Naive thymus-derived CD4-positive, alpha-beta T cell (primary cell): ENCODE data around the gene SLC13A3. TPM values are rescaled to one million over a fixed set of nuclear protein-coding genes. Genes with fewer than 3 reads are reported as not detected.

Source experiments
- ATAC-seq: fragments of 150-1000 bp; cut with Tn5 transposase; 2 replicates; pipeline ENCODE4 v1.10.0; 2021; ENCODE audit warnings: mild to moderate bottlenecking, moderate library complexity
- CTCF ChIA-PET: fragments of 350-600 bp; sonication (Branson Sonifier 250); formaldehyde crosslinking; loops from one replicate; lab custom pipeline; 2021; ENCODE audit warnings: antibody characterized with exemption; lab: Charles Lee
- POLR2A ChIA-PET: fragments of 350-600 bp; sonication (Branson Sonifier 250); formaldehyde crosslinking; loops from one replicate; lab custom pipeline; 2021; ENCODE audit warnings: antibody characterized with exemption, inconsistent platforms; lab: Charles Lee
- DNase-seq, 9 donors: peaks; one replicate each; pipeline versions ENCODE4 v3.0.0 to v3.0.0-alpha.2; 2020 to 2022; ENCODE audit warnings: mixed read lengths in 1 of 9
- H3K27ac ChIP-seq: one replicate; pipeline ENCODE4 v1.7.0; 2013; ENCODE audit warnings: mild to moderate bottlenecking, low read depth, low read length, moderate library complexity
- H3K27me3 ChIP-seq, 2 donors: one replicate each; pipeline ENCODE4 v1.7.0; 2013; ENCODE audit warnings: low read length in 2 of 2, mild to moderate bottlenecking in 2 of 2, moderate library complexity in 2 of 2; ENCODE audit not compliant: control insufficient read depth in 2 of 2, insufficient read depth in 2 of 2
- H3K36me3 ChIP-seq, 3 experiments: 1 replicate in 2 of 3; 2 replicates in 1 of 3; pipeline ENCODE4 v1.7.0; 2013; ENCODE audit warnings: low read length in 3 of 3, mild to moderate bottlenecking in 3 of 3, moderate library complexity in 1 of 3; ENCODE audit not compliant: insufficient read depth in 3 of 3, control insufficient read depth in 2 of 3
- H3K4me1 ChIP-seq, 2 donors: one replicate each; pipeline ENCODE4 v1.7.0; 2013; ENCODE audit warnings: low read length in 2 of 2, mild to moderate bottlenecking in 2 of 2, moderate library complexity in 1 of 2; ENCODE audit not compliant: control insufficient read depth in 2 of 2, insufficient read depth in 2 of 2
- H3K4me3 ChIP-seq: 2 replicates; pipeline ENCODE4 v1.7.0; 2013; ENCODE audit warnings: mild to moderate bottlenecking, low read length
- H3K9me3 ChIP-seq, 3 experiments: 1 replicate in 2 of 3; 2 replicates in 1 of 3; pipeline ENCODE4 v1.7.0; 2013; ENCODE audit warnings: low read length in 3 of 3; ENCODE audit not compliant: control insufficient read depth in 2 of 3
- H3K27ac Mint-ChIP-seq, 9 donors: one replicate each; pipeline ENCODE4 v1.8.0; 2020 to 2022; ENCODE audit warnings: mixed read lengths in 9 of 9, mild to moderate bottlenecking in 8 of 9, moderate library complexity in 5 of 9, inconsistent platforms in 2 of 9
- H3K27me3 Mint-ChIP-seq, 5 donors: one replicate each; pipeline ENCODE4 v1.8.0; 2021 to 2022; ENCODE audit warnings: mixed read lengths in 5 of 5, mild to moderate bottlenecking in 1 of 5
- H3K36me3 Mint-ChIP-seq, 5 donors: one replicate each; pipeline ENCODE4 v1.8.0; 2020 to 2022; ENCODE audit warnings: mixed read lengths in 5 of 5, mild to moderate bottlenecking in 3 of 5, inconsistent platforms in 1 of 5
- H3K4me1 Mint-ChIP-seq, 7 donors: one replicate each; pipeline ENCODE4 v1.8.0; 2020 to 2022; ENCODE audit warnings: mixed read lengths in 7 of 7, mild to moderate bottlenecking in 3 of 7, inconsistent platforms in 1 of 7
- H3K4me3 Mint-ChIP-seq, 10 donors: one replicate each; pipeline ENCODE4 v1.8.0; 2020 to 2022; ENCODE audit warnings: mild to moderate bottlenecking in 10 of 10, mixed read lengths in 10 of 10, moderate library complexity in 6 of 10, inconsistent platforms in 2 of 10
- H3K9me3 Mint-ChIP-seq, 11 donors: one replicate each; pipeline ENCODE4 v1.8.0; 2020 to 2022; ENCODE audit warnings: mixed read lengths in 11 of 11, mild to moderate bottlenecking in 4 of 11, inconsistent platforms in 1 of 11, moderate library complexity in 1 of 11
- intact Hi-C, 2 donors: fragments of 100-400 bp; cut with micrococcal nuclease; formaldehyde crosslinking; loops; one replicate each; pipeline ENCODE4 v1.15.1; 2023
- polyA plus RNA-seq, 2 donors: library from polyadenylated mRNA; unstranded; fragments of 300-500 nt; fragmentation: Illumina TruSeq; gene quantifications; one replicate each; pipeline ENCODE4 v1.2.3, GENCODE V29; 2021
- total RNA-seq, 6 experiments: library from RNA in 5 of 6; stranded (reverse) in 5 of 6; gene quantifications; 1 replicate in 5 of 6; 2 replicates in 1 of 6; pipeline ENCODE4 v1.2.3 and lab custom pipeline; 2021 to 2026

The SLC13A3 gene
- total and polyA plus RNA-seq, 7 experiments from 2014 or later = 0.16 to 0.41 (median 0.30) TPM; not detected in 3

GRCh38 chr20:46562373-46563169 is 88.7 kb downstream of the SLC13A3 start:
- H3K4me1 Mint-ChIP-seq = peaks cover 0 to 28% (median 0%) of the 10 kb centered on the region in 7 donors
- peak in 7 of 9 donors; percentile 16 to 66 (median 30) for DNase-seq
- peak overlapping the region; percentile 34 for H3K4me3 ChIP-seq
- ChIA-PET CTCF (no interaction called here), POLR2A (no interaction called here)
- H3K4me1 ChIP-seq = peaks cover 3 to 7% of the 10 kb centered on the region in 2 donors
- H3K27me3 Mint-ChIP-seq = peaks cover 3 to 15% (median 4%) of the 10 kb centered on the region in 5 donors
- intact Hi-C loops = loop anchor here (1.0 to 2.0 kb wide), 2 partner anchors 18 to 119 kb away; no protein-coding TSS in a partner anchor
- no peak overlapping the region for H3K27ac ChIP-seq
- H3K9me3 ChIP-seq = no peaks in the 10 kb centered on the region
- no peaks in the 10 kb centered on the region for H3K27me3 ChIP-seq
- H3K36me3 Mint-ChIP-seq = peaks cover 0 to 3% (median 0%) of the 10 kb centered on the region in 5 donors
- no peaks in the 10 kb centered on the region for H3K9me3 Mint-ChIP-seq
- no peaks in the 10 kb centered on the region for H3K36me3 ChIP-seq
- peak; percentile 95 for ATAC-seq
- no peak overlapping the region for H3K4me3 Mint-ChIP-seq
- H3K27ac Mint-ChIP-seq = no peak overlapping the region

GRCh38 chr20:46562009-46562372 is 89.3 kb downstream of the SLC13A3 start:
- intact Hi-C loops = loop anchor here (1.0 to 2.0 kb wide), 2 partner anchors 17 to 119 kb away; no protein-coding TSS in a partner anchor
- Mint-ChIP-seq H3K4me1 (peaks cover 0 to 34% (median 0%) of the 10 kb centered on the region in 7 donors), H3K27ac (no peak overlapping the region), H3K4me3 (no peak overlapping the region), H3K9me3 (no peaks in the 10 kb centered on the region), H3K36me3 (peaks cover 0 to 3% (median 0%) of the 10 kb centered on the region in 5 donors), H3K27me3 (peaks cover 0 to 11% (median 0%) of the 10 kb centered on the region in 5 donors)
- H3K27me3 ChIP-seq = no peaks in the 10 kb centered on the region
- POLR2A ChIA-PET = no interaction called here
- CTCF ChIA-PET = no interaction called here
- no peaks in the 10 kb centered on the region for H3K9me3 ChIP-seq
- ATAC-seq = no peak
- DNase-seq = no peak
- peaks cover 3 to 7% of the 10 kb centered on the region in 2 donors for H3K4me1 ChIP-seq
- H3K27ac ChIP-seq = no peak overlapping the region
- H3K36me3 ChIP-seq = no peaks in the 10 kb centered on the region
- H3K4me3 ChIP-seq = peak overlapping the region; percentile 34

- no peak overlapping the region for H3K27ac Mint-ChIP-seq
- Histone ChIP-seq H3K4me1 (peaks cover 3 to 7% of the 10 kb centered on the region in 2 donors), H3K4me3 (no peak overlapping the region), H3K36me3 (no peaks in the 10 kb centered on the region), H3K27ac (no peak overlapping the region), H3K9me3 (no peaks in the 10 kb centered on the region), H3K27me3 (no peaks in the 10 kb centered on the region)
- DNase-seq = no peak
- no peaks in the 10 kb centered on the region for H3K9me3 Mint-ChIP-seq
- intact Hi-C loops = no loop called here
- peaks cover 0 to 3% (median 0%) of the 10 kb centered on the region in 5 donors for H3K36me3 Mint-ChIP-seq
- ChIA-PET POLR2A (no interaction called here), CTCF (no interaction called here)
- no peak for ATAC-seq
- peaks cover 0 to 4% (median 0%) of the 10 kb centered on the region in 5 donors for H3K27me3 Mint-ChIP-seq
- peaks cover 0 to 45% (median 0%) of the 10 kb centered on the region in 7 donors for H3K4me1 Mint-ChIP-seq
- no peak overlapping the region for H3K4me3 Mint-ChIP-seq
Measured at GRCh38 chr20:46559685-46560440, 91.4 kb downstream of the SLC13A3 start.

GRCh38 chr20:46559001-46559400 is 92.3 kb downstream of the SLC13A3 start:
- DNase-seq (no peak), ATAC-seq (no peak)
- no peak overlapping the region for H3K27ac Mint-ChIP-seq
- H3K36me3 Mint-ChIP-seq = peaks cover 0 to 3% (median 0%) of the 10 kb centered on the region in 5 donors
- peaks cover 0 to 53% (median 0%) of the 10 kb centered on the region in 7 donors for H3K4me1 Mint-ChIP-seq
- Histone ChIP-seq H3K27me3 (no peaks in the 10 kb centered on the region), H3K4me1 (peaks cover 3 to 7% of the 10 kb centered on the region in 2 donors), H3K4me3 (no peak overlapping the region), H3K36me3 (no peaks in the 10 kb centered on the region), H3K27ac (no peak overlapping the region), H3K9me3 (no peaks in the 10 kb centered on the region)
- H3K9me3 Mint-ChIP-seq = no peaks in the 10 kb centered on the region
- ChIA-PET POLR2A (no interaction called here), CTCF (no interaction called here)
- no peak overlapping the region for H3K4me3 Mint-ChIP-seq
- H3K27me3 Mint-ChIP-seq = peaks cover 0 to 4% (median 0%) of the 10 kb centered on the region in 5 donors
- intact Hi-C loops = no loop called here

GRCh38 chr20:46558511-46558959 is 92.7 kb downstream of the SLC13A3 start:
- ATAC-seq (no peak), DNase-seq (peak in 1 of 9 donors; percentile 51)
- Histone ChIP-seq H3K9me3 (no peaks in the 10 kb centered on the region), H3K4me3 (no peak overlapping the region), H3K36me3 (no peaks in the 10 kb centered on the region), H3K27me3 (no peaks in the 10 kb centered on the region), H3K27ac (no peak overlapping the region), H3K4me1 (peaks cover 3 to 7% of the 10 kb centered on the region in 2 donors)
- intact Hi-C loops = no loop called here
- ChIA-PET POLR2A (no interaction called here), CTCF (no interaction called here)
- Mint-ChIP-seq H3K4me3 (no peak overlapping the region), H3K36me3 (peaks cover 0 to 3% (median 0%) of the 10 kb centered on the region in 5 donors), H3K4me1 (peaks cover 0 to 56% (median 0%) of the 10 kb centered on the region in 7 donors), H3K27me3 (peaks cover 0 to 4% (median 0%) of the 10 kb centered on the region in 5 donors), H3K27ac (no peak overlapping the region), H3K9me3 (no peaks in the 10 kb centered on the region)

- ChIA-PET POLR2A (no interaction called here), CTCF (no interaction called here)
- Histone ChIP-seq H3K27me3 (no peaks in the 10 kb centered on the region), H3K4me1 (peaks cover 10 to 15% of the 10 kb centered on the region in 2 donors), H3K27ac (no peak overlapping the region), H3K36me3 (no peaks in the 10 kb centered on the region), H3K9me3 (no peaks in the 10 kb centered on the region), H3K4me3 (no peak overlapping the region)
- Mint-ChIP-seq H3K27ac (no peak overlapping the region), H3K4me3 (no peak overlapping the region), H3K4me1 (peaks cover 9 to 67% (median 11%) of the 10 kb centered on the region in 7 donors), H3K9me3 (no peaks in the 10 kb centered on the region), H3K27me3 (peaks cover 0 to 4% (median 0%) of the 10 kb centered on the region in 5 donors), H3K36me3 (peaks cover 0 to 3% (median 0%) of the 10 kb centered on the region in 5 donors)
- no peak for DNase-seq
- no peak for ATAC-seq
- intact Hi-C loops = no loop called here
Measured at GRCh38 chr20:46557231-46557956, 93.9 kb downstream of the SLC13A3 start.
